ENCODE data around the gene SDCCAG8.
A peak's percentile ranks its signal among the peaks of the same experiment; 100 is the strongest.

Gene SDCCAG8

GRCh38 chr1:243287123-243287460, 31.3 kb downstream of the SDCCAG8 start:
- in situ Hi-C loops (cut with MboI; ENCODE audit: low sequenced_read_pairs, unreplicated experiment) = no loop called here
- TF ChIP-seq CTCF (IDR thresholded peaks at IDR 0.05; ENCODE audit: borderline replicate concordance, control extremely low read depth, extremely low read depth, insufficient read depth, missing control alignments) = no peak
- no peak for DNase-seq (ENCODE audit: low spot score)

DNA sequence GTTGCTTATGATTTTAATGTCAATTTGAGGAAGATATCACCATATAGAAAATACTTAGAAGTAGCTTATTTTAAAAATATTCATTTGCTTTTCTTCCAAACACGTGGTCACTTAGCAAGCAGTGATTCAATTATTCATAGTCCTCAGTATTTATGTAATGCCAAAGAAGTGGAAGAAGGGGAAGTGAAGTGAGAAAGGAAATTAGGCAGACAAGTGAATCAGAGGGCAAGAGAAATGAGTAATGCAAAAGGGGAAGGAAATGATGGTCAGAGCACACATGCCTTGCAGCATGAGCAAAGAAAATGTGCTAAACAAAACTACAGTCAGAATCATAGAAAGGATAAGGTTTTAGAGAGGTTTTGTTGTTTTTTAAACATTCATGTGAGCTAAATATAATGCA, 31.8 kb downstream of the SDCCAG8 start:
- in situ Hi-C loops (cut with MboI; ENCODE audit: low sequenced_read_pairs, unreplicated experiment) = no loop called here
- peak; percentile 54 for DNase-seq (ENCODE audit: low spot score)
- no peak for TF ChIP-seq CTCF (IDR thresholded peaks at IDR 0.05; ENCODE audit: borderline replicate concordance, control extremely low read depth, extremely low read depth, insufficient read depth, missing control alignments)

- in situ Hi-C loops (cut with MboI; ENCODE audit: low sequenced_read_pairs, unreplicated experiment) = no loop called here
These were observed 32.2 kb downstream of the SDCCAG8 start for GRCh38 chr1:243288062-243288461.

DNA sequence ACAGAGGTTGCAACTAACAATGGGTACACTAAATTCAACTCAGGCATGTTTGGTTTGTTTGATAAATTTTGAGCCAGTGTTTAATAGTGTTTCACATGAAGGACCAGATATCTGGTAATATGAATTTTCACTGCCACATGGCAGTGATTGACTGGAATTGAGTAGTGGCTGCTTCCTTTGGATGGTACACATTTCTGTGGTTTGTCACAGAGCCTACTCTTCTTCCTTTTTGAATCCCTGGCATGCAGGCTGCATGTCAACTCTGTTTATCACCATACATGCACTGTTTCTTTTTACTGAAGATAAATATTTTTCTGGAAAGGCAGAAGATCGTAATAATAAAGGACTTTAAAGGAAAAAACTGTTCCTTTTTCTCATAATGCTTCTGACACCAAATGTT, 35.5 kb downstream of the SDCCAG8 start:
- no peak for DNase-seq (ENCODE audit: low spot score)
- TF ChIP-seq CTCF (IDR thresholded peaks at IDR 0.05; ENCODE audit: borderline replicate concordance, control extremely low read depth, extremely low read depth, insufficient read depth, missing control alignments) = no peak
- in situ Hi-C loops (cut with MboI; ENCODE audit: low sequenced_read_pairs, unreplicated experiment) = no loop called here

More at GRCh38 chr1:243288062-243288461, 32.2 kb downstream of the SDCCAG8 start:
- no peak for TF ChIP-seq CTCF (IDR thresholded peaks at IDR 0.05; ENCODE audit: borderline replicate concordance, control extremely low read depth, extremely low read depth, insufficient read depth, missing control alignments)
- DNase-seq (ENCODE audit: low spot score) = no peak

DNA sequence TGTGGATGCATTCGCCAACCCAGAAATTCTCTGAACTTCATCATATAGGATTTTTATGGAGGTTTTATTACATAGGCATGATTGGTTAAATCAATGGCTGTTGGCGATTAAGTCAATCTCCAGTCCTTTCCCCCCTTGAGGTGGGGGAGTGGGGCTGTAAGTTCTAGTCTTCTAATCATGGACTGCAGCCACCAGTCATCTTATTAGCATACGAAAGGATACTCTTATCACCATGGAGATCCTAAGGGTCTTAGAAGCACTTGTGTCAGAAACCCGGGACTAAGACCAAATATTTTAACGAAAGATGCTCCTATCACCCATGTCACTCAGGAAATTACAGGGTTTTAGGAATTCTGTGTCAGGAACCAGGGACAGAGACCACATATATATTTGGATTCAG, 36.3 kb downstream of the SDCCAG8 start:
- no peak for TF ChIP-seq CTCF (IDR thresholded peaks at IDR 0.05; ENCODE audit: borderline replicate concordance, control extremely low read depth, extremely low read depth, insufficient read depth, missing control alignments)
- in situ Hi-C loops (cut with MboI; ENCODE audit: low sequenced_read_pairs, unreplicated experiment) = no loop called here
- DNase-seq (ENCODE audit: low spot score) = no peak

- no peak for TF ChIP-seq CTCF (IDR thresholded peaks at IDR 0.05; ENCODE audit: borderline replicate concordance, control extremely low read depth, extremely low read depth, insufficient read depth, missing control alignments)
These were observed 38.3 kb downstream of the SDCCAG8 start for GRCh38 chr1:243293941-243294722.

More at GRCh38 chr1:243293941-243294722, 38.3 kb downstream of the SDCCAG8 start:
- DNase-seq (ENCODE audit: low spot score) = no peak
- in situ Hi-C loops (cut with MboI; ENCODE audit: low sequenced_read_pairs, unreplicated experiment) = no loop called here

Measured in GM13976 (cell line).